ENCODE data around the gene MRS2.

- TF ChIP-seq, protein P1, sequence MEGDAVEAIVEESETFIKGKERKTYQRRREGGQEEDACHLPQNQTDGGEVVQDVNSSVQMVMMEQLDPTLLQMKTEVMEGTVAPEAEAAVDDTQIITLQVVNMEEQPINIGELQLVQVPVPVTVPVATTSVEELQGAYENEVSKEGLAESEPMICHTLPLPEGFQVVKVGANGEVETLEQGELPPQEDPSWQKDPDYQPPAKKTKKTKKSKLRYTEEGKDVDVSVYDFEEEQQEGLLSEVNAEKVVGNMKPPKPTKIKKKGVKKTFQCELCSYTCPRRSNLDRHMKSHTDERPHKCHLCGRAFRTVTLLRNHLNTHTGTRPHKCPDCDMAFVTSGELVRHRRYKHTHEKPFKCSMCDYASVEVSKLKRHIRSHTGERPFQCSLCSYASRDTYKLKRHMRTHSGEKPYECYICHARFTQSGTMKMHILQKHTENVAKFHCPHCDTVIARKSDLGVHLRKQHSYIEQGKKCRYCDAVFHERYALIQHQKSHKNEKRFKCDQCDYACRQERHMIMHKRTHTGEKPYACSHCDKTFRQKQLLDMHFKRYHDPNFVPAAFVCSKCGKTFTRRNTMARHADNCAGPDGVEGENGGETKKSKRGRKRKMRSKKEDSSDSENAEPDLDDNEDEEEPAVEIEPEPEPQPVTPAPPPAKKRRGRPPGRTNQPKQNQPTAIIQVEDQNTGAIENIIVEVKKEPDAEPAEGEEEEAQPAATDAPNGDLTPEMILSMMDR (IDR thresholded peaks at IDR 0.05; ENCODE audit: insufficient read depth, low read length), result no peak
- TF ChIP-seq REST (IDR thresholded peaks at IDR 0.05; ENCODE audit: insufficient replicate concordance, low read depth) (no peak), SPI1 (IDR thresholded peaks at IDR 0.05; ENCODE audit: borderline replicate concordance, low read depth) (no peak), POLR2AphosphoS5 (IDR thresholded peaks at IDR 0.05; ENCODE audit: low read depth) (no peak), GABPA (IDR thresholded peaks at IDR 0.05; ENCODE audit: low read depth) (no peak)
Observed at GRCh38 chr6:24464253-24465038, 61.7 kb downstream of the MRS2 start.
